Articular chondrocyte of knee joint (primary cell): Measurements from ENCODE around the gene HOXB9. TPM values are rescaled to one million over a fixed set of nuclear protein-coding genes. Genes with fewer than 3 reads are reported as not detected.

Experiments used
- small RNA-seq: library from RNA; depleted of rRNA; stranded (forward); fragments of <200 nt; gene quantifications from one replicate; pipeline ENCODE3, GENCODE V24; 2012
- total RNA-seq: library from RNA; depleted of rRNA; stranded (reverse); fragments of >200 nt; gene quantifications from 2 replicates; pipeline ENCODE4 v1.2.3, GENCODE V29; 2012

The HOXB9 gene
- total RNA-seq = not detected in 2 replicates

GRCh38 chr17:48626245-48627117, at the start of gene HOXB9:
HOXB9 (minus strand) TSS chr17:48626358; CDS start chr17:48626269, 89 bp downstream.

GRCh38 chr17:48615047-48615962, 10.9 kb downstream of the HOXB9 start, which contains the start of gene HOXB8:
HOXB8 (minus strand) TSS chr17:48615292; CDS start chr17:48614704, 588 bp downstream.

GRCh38 chr17:48610282-48611211, 15.6 kb downstream of the HOXB9 start, which contains the start of gene HOXB7:
HOXB7 (minus strand) TSS chr17:48611017; CDS start chr17:48610918, 99 bp downstream.

GRCh38 chr17:48604770-48605329, 21.3 kb downstream of the HOXB9 start, which contains the start of gene HOXB6:
HOXB6 (minus strand) TSS chr17:48604986; CDS start chr17:48598150, 6,836 bp downstream.

GRCh38 chr17:48593126-48593829, 32.9 kb downstream of the HOXB9 start, which contains the start of gene HOXB5:
HOXB5 (minus strand) TSS chr17:48593779; CDS start chr17:48593682, 97 bp downstream.

GRCh38 chr17:48589831-48590606, 36.1 kb downstream of the HOXB9 start, which contains the start of gene HOXB3:
HOXB3 (minus strand) TSS chr17:48590241; CDS start chr17:48552474, 37,767 bp downstream.

GRCh38 chr17:48577946-48578615, 48.1 kb downstream of the HOXB9 start, which contains the start of gene HOXB4:
HOXB4 (minus strand) TSS chr17:48578350; CDS start chr17:48578319, 31 bp downstream.

Small RNA genes within 50 kb of the gene (small RNA-seq; reads per million reads assigned to genes)
- gene MIR196A1 = 8.6 reads per million, percentile 93 among the genes with 10 or more reads in this experiment

Other genes starting within 250 kb of the HOXB9 start
- not detected in 2 replicates for gene SKAP1, start 196.1 kb downstream of the HOXB9 start, total RNA-seq
- gene HOXB1, start 95.3 kb downstream of the HOXB9 start, total RNA-seq = not detected in 2 replicates
- 0.26 and 0.97 TPM in 2 replicates for gene HOXB2, start 81.2 kb downstream of the HOXB9 start, total RNA-seq
- under 0.01 TPM in 1 of 2 replicates, not detected in the other for gene HOXB4, start 48.0 kb downstream of the HOXB9 start, total RNA-seq
- gene HOXB3, start 36.1 kb downstream of the HOXB9 start, total RNA-seq = under 0.01 TPM in 1 of 2 replicates, not detected in the other
- gene HOXB5, start 32.6 kb downstream of the HOXB9 start, total RNA-seq = not detected in 2 replicates
- not detected in 2 replicates for gene HOXB6, start 21.4 kb downstream of the HOXB9 start, total RNA-seq
- gene HOXB7, start 15.3 kb downstream of the HOXB9 start, total RNA-seq = 0.13 TPM in 1 of 2 replicates, not detected in the other
- not detected in 2 replicates for gene HOXB8, start 11.1 kb downstream of the HOXB9 start, total RNA-seq
- not detected in 2 replicates for gene PRAC1, start 96.2 kb upstream of the HOXB9 start, total RNA-seq
- gene PRAC2, start 96.8 kb upstream of the HOXB9 start, total RNA-seq = not detected in 2 replicates
- under 0.01 TPM in 1 of 2 replicates, not detected in the other for gene HOXB13, start 102.4 kb upstream of the HOXB9 start, total RNA-seq
- not detected in 2 replicates for gene TTLL6, start 190.9 kb upstream of the HOXB9 start, total RNA-seq
- gene CALCOCO2, start 204.7 kb upstream of the HOXB9 start, total RNA-seq = 90.9 and 91.7 TPM in 2 replicates